Measurements from ENCODE around the gene GAREM2.

GAREM2 gene

GRCh38 chr2:26187537-26188104, 14.7 kb downstream of the GAREM2 start:
- DNase-seq, result no peak

- DNase-seq, result no peak
These were observed 16.2 kb downstream of the GAREM2 start for GRCh38 chr2:26189123-26189522.

- DNase-seq, result no peak
These were observed 16.9 kb downstream of the GAREM2 start for GRCh38 chr2:26189751-26190150.

GRCh38 chr2:26190369-26190768, 17.5 kb downstream of the GAREM2 start:
- no peak for DNase-seq

- DNase-seq, result no peak
These were observed 18.6 kb downstream of the GAREM2 start for GRCh38 chr2:26191316-26192159.

- no peak for DNase-seq
These were observed 20.8 kb downstream of the GAREM2 start for GRCh38 chr2:26193578-26194231.

- no peak for DNase-seq
These were observed 22.4 kb downstream of the GAREM2 start for GRCh38 chr2:26195040-26195984.

- DNase-seq, result no peak
These were observed 24.0 kb downstream of the GAREM2 start for GRCh38 chr2:26196683-26197418.

GRCh38 chr2:26197516-26197915, 24.6 kb downstream of the GAREM2 start:
- DNase-seq, result no peak

GRCh38 chr2:26202981-26203490, 30.1 kb downstream of the GAREM2 start:
- no peak for DNase-seq

- no peak for DNase-seq
These were observed 31.0 kb downstream of the GAREM2 start for GRCh38 chr2:26203906-26204305.

- no peak for DNase-seq
These were observed 39.1 kb downstream of the GAREM2 start for GRCh38 chr2:26212011-26212410.

- no peak for DNase-seq
These were observed 41.9 kb downstream of the GAREM2 start for GRCh38 chr2:26214759-26215158.

- no peak for DNase-seq
These were observed 42.9 kb downstream of the GAREM2 start for GRCh38 chr2:26215833-26216232.

GRCh38 chr2:26216587-26216986, 43.7 kb downstream of the GAREM2 start:
- DNase-seq, result no peak

GRCh38 chr2:26217720-26218119, 44.8 kb downstream of the GAREM2 start:
- DNase-seq, result no peak

- DNase-seq, result no peak
These were observed 50.1 kb downstream of the GAREM2 start for GRCh38 chr2:26223018-26223417.

GRCh38 chr2:26224095-26224494, 51.2 kb downstream of the GAREM2 start:
- no peak for DNase-seq

GRCh38 chr2:26229595-26229994, 56.7 kb downstream of the GAREM2 start:
- no peak for DNase-seq

- DNase-seq, result no peak
These were observed 57.9 kb downstream of the GAREM2 start for GRCh38 chr2:26230806-26231205.

GRCh38 chr2:26235089-26235488, 62.2 kb downstream of the GAREM2 start:
- DNase-seq, result no peak

- no peak for DNase-seq
These were observed 65.0 kb downstream of the GAREM2 start for GRCh38 chr2:26237868-26238267.

All from effector CD4-positive, alpha-beta T cell (primary cell).